ENCODE results near the gene OR2T34.
"Not testable (repeated sequence)": the region's sequence is repeated elsewhere in the genome, so short reads cannot be mapped to it uniquely, and the experiment has no call there.

OR2T34 gene, protein sequence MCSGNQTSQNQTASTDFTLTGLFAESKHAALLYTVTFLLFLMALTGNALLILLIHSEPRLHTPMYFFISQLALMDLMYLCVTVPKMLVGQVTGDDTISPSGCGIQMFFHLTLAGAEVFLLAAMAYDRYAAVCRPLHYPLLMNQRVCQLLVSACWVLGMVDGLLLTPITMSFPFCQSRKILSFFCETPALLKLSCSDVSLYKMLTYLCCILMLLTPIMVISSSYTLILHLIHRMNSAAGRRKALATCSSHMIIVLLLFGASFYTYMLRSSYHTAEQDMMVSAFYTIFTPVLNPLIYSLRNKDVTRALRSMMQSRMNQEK

GRCh38 chr1:248574657-248575056 lies at the start of gene OR2T34:
OR2T34 (minus strand) TSS chr1:248574757; CDS start chr1:248574757, 0 bp downstream.
- FAIRE-seq: not testable (repeated sequence)

DNA sequence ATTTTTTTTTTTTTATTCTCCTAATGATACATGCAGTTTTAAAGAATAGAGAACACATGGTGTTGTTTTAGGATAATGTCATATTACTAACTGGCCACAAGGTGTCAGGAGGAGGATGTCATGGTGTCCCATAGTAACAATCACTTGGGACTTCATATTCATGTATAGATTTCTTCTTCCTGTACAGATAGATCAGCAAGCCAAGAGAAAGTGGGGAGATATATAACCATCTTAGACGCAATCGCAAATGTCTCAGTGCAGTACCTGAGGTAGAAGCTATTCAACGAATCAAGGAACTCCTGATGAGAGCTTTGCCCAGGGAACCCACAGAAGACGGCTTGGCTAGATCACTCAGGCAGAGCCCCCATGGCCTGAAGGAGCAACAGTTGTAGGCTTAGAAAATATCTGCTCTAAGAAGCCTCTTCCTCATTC lies 48.0 kb upstream of the OR2T34 start:
- FAIRE-seq: no peak

DNA sequence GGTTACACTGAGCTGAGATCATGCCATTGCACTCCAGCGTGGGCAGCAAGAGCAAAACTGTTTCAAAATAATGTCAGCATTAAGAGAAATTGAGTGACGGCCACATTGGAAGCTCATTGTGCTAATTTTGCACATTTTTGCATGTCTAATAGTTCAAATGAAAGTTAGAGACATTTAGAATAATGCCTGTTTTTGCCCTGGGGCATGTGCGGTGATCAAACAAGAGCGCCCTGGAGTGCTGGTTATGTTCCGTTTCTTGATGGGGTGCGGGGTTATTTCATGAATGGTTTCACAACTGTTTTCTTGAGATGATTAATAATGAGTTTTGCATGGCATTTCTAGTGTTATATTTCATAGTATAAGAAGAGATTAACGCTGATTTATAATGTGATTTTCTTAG lies 47.2 kb upstream of the OR2T34 start:
- FAIRE-seq: no peak

DNA sequence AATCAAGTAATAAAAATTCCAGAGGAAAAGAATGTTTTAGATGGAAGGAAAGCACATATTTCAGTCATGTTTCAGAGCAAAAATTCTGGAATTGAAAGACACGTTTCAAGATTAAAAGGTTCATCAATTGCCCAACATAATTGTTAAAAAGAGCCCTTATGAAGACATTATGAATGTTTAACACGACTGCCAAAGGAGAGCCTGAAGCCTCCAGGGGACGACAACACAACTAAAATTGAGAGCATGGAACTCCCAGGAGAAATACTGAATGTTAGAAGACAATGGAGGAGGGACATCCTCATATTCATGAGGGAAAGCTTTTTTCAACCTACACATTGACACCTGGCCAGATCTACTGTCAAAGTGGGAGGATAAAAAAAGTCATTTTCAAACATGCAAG lies 44.3 kb upstream of the OR2T34 start:
- no peak for FAIRE-seq

DNA sequence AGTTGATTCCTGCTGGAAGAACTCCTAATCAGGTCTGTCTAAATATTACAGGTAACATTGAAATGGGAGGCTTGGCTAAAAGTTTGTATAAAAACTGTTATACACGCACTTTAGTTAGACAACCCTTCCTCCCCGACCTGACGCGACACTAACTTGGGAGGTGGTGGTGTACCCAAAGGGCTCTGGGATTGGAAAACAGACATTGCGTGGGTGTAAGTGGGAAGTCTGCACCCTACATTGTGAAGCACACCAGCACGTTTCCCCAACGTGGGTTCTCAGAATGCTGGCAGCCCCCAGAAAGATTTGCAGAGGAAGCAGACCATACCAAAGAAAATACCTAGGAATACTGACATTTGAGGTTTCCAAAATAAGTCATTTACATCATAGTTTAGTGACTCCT lies 43.6 kb upstream of the OR2T34 start:
- FAIRE-seq: no peak

GRCh38 chr1:248613742-248614141 lies 39.2 kb upstream of the OR2T34 start:
- FAIRE-seq: no peak

DNA sequence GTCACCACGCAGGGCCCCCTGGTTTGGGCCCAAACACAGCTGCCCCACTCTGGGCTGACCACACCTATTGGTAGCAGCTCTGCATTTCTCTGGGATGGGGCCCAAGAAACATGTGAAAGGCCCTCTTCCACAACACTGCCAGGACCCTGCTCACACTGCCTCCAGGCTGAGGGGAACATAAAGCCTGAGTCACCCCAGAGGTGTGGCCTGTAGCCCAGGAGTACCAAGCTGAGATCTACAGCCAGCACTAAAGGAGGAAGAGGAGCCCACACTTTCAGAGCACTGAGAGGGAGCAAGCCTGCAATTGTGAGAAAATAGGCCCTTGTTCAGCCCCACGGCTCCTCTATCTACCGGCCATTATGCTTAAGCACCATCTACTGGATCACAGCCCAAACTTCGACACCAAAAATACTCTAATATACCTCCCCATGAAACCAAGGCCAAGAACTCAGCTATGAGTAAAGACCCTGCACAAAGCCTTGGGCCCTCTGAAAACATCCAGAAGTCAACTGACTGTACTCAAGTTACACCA lies 37.4 kb upstream of the OR2T34 start:
- no peak for FAIRE-seq

GRCh38 chr1:248610301-248610700 lies 35.7 kb upstream of the OR2T34 start:
- no peak for FAIRE-seq

- FAIRE-seq: no peak
Measured at GRCh38 chr1:248599396-248599795, 24.8 kb upstream of the OR2T34 start.

GRCh38 chr1:248597589-248597988 lies 23.0 kb upstream of the OR2T34 start, which contains the start of gene OR2T10:
OR2T10 (minus strand) TSS chr1:248597700; CDS start chr1:248593768, 3,932 bp downstream.
- no peak for FAIRE-seq

DNA sequence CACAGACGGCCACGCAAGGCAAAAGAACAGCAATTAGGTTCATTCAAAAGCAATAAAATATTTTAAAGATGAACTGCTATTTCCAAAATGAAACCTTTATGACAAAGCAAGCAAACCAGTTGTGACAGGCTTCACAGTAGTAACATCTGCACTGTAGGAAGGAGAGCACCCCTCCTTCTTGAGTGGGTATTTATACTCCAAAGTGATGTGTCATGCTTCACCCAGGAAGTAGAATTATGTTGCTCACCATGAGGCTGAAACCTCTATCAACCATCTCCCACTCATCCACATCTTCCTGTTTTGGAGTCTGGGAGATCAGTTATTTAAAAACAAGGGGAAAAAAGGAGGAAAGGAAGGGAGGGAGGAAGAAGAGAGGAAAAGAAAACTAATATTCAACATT lies 22.1 kb upstream of the OR2T34 start:
- no peak for FAIRE-seq

DNA sequence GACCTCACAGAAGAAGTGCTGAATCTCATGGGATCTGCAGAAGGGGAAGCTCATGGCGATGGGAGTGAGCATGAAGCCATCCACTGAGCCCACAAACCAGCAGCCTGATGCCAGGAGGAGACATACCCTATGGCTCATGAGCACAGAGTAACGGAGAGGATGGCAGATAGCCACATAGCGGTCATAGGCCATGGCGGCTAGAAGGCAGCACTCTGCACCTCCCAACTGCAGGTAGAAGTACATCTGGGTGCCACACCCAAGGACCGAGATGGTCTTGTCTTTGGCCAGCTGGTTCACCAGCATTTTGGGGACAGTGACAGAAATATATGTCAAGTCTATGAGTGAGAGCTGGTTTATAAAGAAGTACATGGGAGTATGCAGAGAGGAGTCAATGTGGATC lies 18.7 kb upstream of the OR2T34 start:
- FAIRE-seq: no peak

- no peak for FAIRE-seq
Measured at GRCh38 chr1:248592655-248593054, 18.1 kb upstream of the OR2T34 start.

DNA sequence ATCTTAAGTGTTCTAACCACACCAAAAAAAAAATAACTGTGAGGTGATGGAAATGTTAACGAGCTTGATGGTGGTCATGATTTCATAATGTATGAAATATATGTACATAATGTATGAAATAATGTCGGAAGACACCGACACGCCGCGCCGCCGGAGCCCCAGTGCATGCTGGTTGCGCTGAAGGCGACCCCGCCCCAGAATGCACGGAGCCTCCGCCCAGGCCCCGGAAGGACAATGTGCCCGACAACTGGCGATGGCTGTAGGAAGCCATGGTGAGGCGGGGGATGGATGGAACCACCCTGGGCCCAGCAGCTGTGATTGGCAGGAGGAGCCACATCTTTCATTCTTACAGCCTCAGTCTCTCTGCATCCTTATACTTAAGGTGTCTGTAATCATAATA lies 15.5 kb upstream of the OR2T34 start:
- FAIRE-seq: no peak

GRCh38 chr1:248589334-248589733 lies 14.8 kb upstream of the OR2T34 start:
- FAIRE-seq: no peak

GRCh38 chr1:248585266-248585665 lies 10.7 kb upstream of the OR2T34 start:
- FAIRE-seq: no peak

DNA sequence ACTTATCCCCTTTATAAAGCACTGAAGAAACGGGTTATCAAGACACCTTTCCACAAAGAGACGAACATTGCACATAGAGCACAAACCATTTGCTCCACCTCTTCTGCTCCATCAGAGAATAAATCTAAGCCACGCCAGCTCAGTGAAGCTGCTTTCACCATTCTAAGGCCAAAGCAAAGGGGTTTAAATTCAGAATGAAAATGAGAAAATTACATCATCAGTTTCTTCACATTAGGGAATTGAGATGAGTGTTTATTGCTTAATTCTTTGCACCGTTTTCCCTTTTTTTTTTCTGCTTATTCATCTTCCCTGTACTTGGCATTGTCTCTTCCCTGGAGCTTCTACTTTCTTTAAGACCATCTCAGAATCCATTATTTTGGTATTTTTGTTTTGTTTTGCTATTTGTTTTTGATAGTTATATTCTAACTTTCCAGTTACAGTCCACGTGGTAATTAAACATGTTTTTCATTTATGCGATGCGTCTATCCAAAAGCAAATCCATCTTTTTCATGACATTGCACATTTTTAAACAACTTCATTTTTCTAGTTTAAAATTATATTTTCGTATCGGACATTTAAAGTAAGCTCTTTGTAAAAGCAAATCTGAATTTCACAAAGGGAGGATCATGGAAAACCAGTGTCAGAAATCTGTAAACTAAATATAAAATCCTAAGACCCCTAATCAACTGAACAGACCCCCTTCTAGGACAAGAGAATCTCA lies 1.9 kb upstream of the OR2T34 start:
- FAIRE-seq: no peak

- FAIRE-seq: not testable (repeated sequence)
Measured at GRCh38 chr1:248573856-248574255, 701 bp downstream of the OR2T34 start.

- FAIRE-seq: not testable (repeated sequence)
Measured at GRCh38 chr1:248572049-248572448, 2.5 kb downstream of the OR2T34 start.

DNA sequence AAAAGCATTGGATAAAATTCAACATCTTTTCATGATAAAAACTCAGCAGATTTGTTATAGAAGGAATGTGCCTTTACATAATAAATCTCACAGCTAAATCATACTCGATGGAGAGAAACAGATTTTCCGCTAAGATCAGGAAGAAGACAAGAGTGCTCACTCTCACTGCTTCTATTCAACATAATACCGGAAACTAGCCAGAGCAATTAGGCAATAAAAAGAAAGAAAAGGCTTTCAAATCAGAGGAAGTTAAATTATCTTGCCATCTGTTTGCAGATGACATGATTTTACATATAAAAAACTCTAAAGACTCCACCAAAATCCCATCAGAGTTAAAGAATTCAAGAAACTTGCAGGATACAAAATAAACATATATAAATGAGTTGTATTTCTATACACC lies 3.7 kb downstream of the OR2T34 start:
- FAIRE-seq: not testable (repeated sequence)

- FAIRE-seq: not testable (repeated sequence)
Measured at GRCh38 chr1:248569049-248569448, 5.5 kb downstream of the OR2T34 start.

- not testable (repeated sequence) for FAIRE-seq
Measured at GRCh38 chr1:248565530-248566373, 8.8 kb downstream of the OR2T34 start.

DNA sequence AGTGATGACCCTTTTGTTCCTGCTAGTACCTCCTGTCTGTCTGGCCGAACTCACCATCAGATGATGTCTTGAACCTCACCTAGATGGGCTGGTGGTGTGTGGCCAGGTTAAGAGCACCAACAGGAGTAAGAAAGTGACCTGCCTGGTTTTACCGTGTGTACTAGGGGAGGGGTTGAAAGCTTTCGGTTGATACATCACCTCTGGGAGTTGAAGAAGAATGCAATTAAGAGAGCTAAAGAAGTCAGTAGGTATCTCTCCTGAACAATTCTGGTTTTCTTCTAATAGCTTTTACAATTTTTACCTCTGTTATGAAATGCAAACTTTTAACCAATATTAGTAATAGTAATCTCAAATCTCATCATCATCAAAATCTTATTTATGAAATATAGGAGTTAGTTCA lies 11.9 kb downstream of the OR2T34 start, which contains the start of gene OR2T29:
Gene OR2T29, minus strand, starts transcription at position 101 of the 400 bp plus-strand sequence. CDS start 3,281 bp downstream, outside the sequence.
- not testable (repeated sequence) for FAIRE-seq

Measured in endometrium (tissue), 2 donors.